Measurements from ENCODE around the gene TSPAN7. TPM values are rescaled to one million over a fixed set of nuclear protein-coding genes. Genes with fewer than 3 reads are reported as not detected.

TSPAN7 gene
- total and polyA plus RNA-seq, 7 donors: 15.6 to 55.1 (median 21.0) TPM

DNA sequence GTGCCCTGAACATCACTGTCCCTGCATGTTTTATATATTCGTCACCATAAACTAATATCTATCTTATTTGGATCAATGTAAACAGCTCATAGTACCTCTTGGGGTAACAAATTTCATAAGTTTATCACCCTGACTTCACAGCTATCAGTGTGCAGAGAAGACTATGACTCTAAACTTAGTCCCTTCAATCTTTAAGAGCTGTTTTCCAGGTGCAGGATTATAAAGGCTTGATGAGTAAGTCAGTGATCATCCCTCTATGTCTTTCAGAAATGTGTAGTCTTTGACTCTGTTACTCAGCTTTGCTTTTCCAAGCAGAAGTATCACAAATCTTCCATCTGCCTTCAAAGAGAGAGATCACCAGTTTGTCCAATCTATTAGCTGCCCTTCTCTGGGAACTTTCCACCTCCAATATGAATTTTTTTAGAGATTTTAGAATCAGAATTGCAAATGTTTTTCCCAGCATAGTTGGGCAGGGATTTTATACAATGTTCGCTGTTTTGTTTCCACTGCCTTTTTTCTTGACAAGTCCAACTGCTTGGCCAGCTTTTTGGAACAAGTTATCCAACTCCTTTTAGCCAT is 45.1 kb upstream of the TSPAN7 start:
- Histone ChIP-seq H3K36me3 (no peaks in the 10 kb centered on the region), H3K4me1 (no peaks in the 10 kb centered on the region), H3K4me3 (no peak overlapping the region), H3K27me3 (no peaks in the 10 kb centered on the region), H3K9me3 (no peaks in the 10 kb centered on the region), H3K27ac (no peak overlapping the region)
- TF ChIP-seq EP300 (IDR thresholded peaks at IDR 0.05): no peak
- TF ChIP-seq, protein P1, sequence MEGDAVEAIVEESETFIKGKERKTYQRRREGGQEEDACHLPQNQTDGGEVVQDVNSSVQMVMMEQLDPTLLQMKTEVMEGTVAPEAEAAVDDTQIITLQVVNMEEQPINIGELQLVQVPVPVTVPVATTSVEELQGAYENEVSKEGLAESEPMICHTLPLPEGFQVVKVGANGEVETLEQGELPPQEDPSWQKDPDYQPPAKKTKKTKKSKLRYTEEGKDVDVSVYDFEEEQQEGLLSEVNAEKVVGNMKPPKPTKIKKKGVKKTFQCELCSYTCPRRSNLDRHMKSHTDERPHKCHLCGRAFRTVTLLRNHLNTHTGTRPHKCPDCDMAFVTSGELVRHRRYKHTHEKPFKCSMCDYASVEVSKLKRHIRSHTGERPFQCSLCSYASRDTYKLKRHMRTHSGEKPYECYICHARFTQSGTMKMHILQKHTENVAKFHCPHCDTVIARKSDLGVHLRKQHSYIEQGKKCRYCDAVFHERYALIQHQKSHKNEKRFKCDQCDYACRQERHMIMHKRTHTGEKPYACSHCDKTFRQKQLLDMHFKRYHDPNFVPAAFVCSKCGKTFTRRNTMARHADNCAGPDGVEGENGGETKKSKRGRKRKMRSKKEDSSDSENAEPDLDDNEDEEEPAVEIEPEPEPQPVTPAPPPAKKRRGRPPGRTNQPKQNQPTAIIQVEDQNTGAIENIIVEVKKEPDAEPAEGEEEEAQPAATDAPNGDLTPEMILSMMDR (IDR thresholded peaks at IDR 0.05): no peak
- no peak for TF ChIP-seq POLR2AphosphoS5 (IDR thresholded peaks at IDR 0.05)
- no peak for TF ChIP-seq POLR2A (IDR thresholded peaks at IDR 0.05)
- 90 to 91% methylated on average over 2 of the region's 2 CpGs for WGBS, 2 donors
- no peak for DNase-seq
- intact Hi-C loops (cut with DNase I): no loop called here

DNA sequence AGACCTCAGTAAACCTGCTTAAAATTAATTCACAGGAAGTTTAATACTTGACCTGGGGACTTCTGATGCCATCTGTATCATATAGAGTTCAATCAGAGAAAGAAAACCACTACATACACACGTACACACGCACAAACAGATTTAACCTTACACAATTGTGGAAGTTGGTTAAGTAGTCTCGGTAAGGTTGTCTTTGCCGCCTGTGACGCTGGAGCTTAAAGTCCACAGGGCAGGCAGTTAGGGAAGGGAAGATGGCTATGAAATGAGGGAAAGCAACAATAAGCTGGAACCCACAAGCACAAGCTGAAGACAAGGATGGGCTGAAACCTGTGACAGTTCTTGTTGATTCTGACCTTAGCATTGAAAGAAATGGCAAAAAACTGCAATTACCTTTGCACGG is 41.7 kb upstream of the TSPAN7 start:
- 81 to 83% methylated on average over 6 of the region's 6 CpGs for WGBS, 2 donors
- no peaks in the 10 kb centered on the region for H3K4me1 ChIP-seq
- no peak for TF ChIP-seq EP300 (IDR thresholded peaks at IDR 0.05)
- TF ChIP-seq POLR2AphosphoS5 (IDR thresholded peaks at IDR 0.05): no peak
- TF ChIP-seq POLR2A (IDR thresholded peaks at IDR 0.05): no peak
- TF ChIP-seq, protein P1 (IDR thresholded peaks at IDR 0.05): no peak
- no peaks in the 10 kb centered on the region for H3K9me3 ChIP-seq
- DNase-seq: no peak
- no peak overlapping the region for H3K4me3 ChIP-seq
- no peak overlapping the region for H3K27ac ChIP-seq
- no peaks in the 10 kb centered on the region for H3K36me3 ChIP-seq
- H3K27me3 ChIP-seq: no peaks in the 10 kb centered on the region
- intact Hi-C loops (cut with DNase I): no loop called here

DNA sequence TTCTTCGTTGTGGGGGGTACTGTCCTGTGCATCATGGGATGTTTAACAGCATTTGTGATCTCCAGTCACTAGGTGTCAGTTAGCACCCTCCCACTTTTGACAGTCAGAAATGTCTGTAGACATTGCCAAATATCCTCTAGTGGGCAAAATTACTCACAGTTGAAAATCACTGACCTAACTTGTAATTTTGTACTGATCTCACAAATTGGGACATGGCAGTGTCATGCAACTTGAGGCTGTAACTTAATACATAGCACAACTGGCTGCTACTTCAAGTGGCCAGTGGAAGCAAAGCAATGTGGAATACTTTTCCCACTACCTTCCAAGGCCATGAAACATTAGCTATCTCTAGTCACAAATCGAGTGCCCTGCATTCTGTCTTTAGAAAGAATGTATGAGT is 23.2 kb upstream of the TSPAN7 start:
- Histone ChIP-seq H3K36me3 (no peaks in the 10 kb centered on the region), H3K4me1 (no peaks in the 10 kb centered on the region), H3K4me3 (no peak overlapping the region), H3K27ac (no peak overlapping the region), H3K9me3 (no peaks in the 10 kb centered on the region), H3K27me3 (no peaks in the 10 kb centered on the region)
- no peak for DNase-seq
- intact Hi-C loops (cut with DNase I): no loop called here
- whole genome bisulfite sequencing, 2 donors: 75 to 83% methylated on average over 2 of the region's 2 CpGs
- TF ChIP-seq POLR2A (IDR thresholded peaks at IDR 0.05) (no peak), EP300 (IDR thresholded peaks at IDR 0.05) (no peak), POLR2AphosphoS5 (IDR thresholded peaks at IDR 0.05) (no peak)
- TF ChIP-seq, protein P1 (IDR thresholded peaks at IDR 0.05): no peak

DNA sequence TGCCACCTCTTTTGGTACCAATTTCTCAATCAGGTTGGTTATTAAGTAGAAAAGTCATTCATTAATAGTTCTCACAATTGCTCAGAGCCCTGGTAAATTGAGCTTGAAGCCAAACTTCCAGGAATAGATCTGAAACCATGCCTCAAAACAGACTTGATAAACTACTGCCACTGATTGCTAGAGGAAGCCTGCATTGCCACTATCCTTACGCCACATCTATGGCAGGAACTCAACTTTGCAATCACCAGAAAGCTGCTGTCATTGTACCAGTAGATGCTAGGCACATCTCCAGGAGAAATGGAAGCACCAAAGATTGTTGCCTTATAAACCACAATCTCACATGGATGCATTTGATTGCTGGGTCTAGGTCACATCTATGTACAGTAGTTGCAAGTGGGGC is 21.6 kb upstream of the TSPAN7 start:
- TF ChIP-seq, protein P1 (IDR thresholded peaks at IDR 0.05): no peak
- TF ChIP-seq POLR2AphosphoS5 (IDR thresholded peaks at IDR 0.05) (no peak), EP300 (IDR thresholded peaks at IDR 0.05) (no peak), POLR2A (IDR thresholded peaks at IDR 0.05) (no peak)
- Histone ChIP-seq H3K27ac (no peak overlapping the region), H3K9me3 (no peaks in the 10 kb centered on the region), H3K27me3 (no peaks in the 10 kb centered on the region), H3K4me1 (no peaks in the 10 kb centered on the region), H3K36me3 (no peaks in the 10 kb centered on the region), H3K4me3 (no peak overlapping the region)
- 93 to 95% methylated on average over 1 of the region's 1 CpG for WGBS, 2 donors
- intact Hi-C loops (cut with DNase I): no loop called here
- DNase-seq: no peak

DNA sequence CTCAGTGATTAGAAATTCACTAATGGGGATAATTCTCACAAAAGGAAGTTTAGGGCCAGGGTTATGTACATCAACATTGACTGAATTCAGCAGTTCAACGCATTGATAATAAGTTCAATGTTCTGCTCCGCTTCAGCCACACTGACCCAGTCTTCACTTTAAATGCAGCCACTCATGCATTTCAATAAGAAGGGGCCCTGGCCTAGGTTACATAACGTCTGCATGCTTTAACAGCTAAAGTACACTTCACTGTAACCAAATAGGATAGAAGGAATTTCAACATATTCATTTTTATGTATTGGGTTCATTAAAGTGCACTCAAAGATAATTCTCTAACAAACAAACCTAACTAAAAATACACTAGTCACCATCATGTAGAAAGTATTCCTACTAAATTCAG is 12.8 kb upstream of the TSPAN7 start:
- intact Hi-C loops (cut with DNase I): no loop called here
- Histone ChIP-seq H3K27ac (no peak overlapping the region), H3K4me1 (no peaks in the 10 kb centered on the region), H3K36me3 (no peaks in the 10 kb centered on the region), H3K27me3 (no peaks in the 10 kb centered on the region), H3K9me3 (no peaks in the 10 kb centered on the region), H3K4me3 (no peak overlapping the region)
- TF ChIP-seq POLR2A (IDR thresholded peaks at IDR 0.05) (no peak), POLR2AphosphoS5 (IDR thresholded peaks at IDR 0.05) (no peak), EP300 (IDR thresholded peaks at IDR 0.05) (no peak)
- TF ChIP-seq, protein P1 (IDR thresholded peaks at IDR 0.05): no peak
- 88 to 94% methylated on average over 3 of the region's 3 CpGs for WGBS, 2 donors
- DNase-seq: no peak
